Fibroblast of the conjunctiva (primary cell): ENCODE data around the gene VPS13D.

Source experiments
- DNase-seq: peaks from one replicate; pipeline ENCODE4 v3.0.0-alpha.2; 2010; ENCODE audit warnings: low read depth

VPS13D gene

GRCh38 chr1:12541274-12542137, 311.7 kb downstream of the VPS13D start:
- DNase-seq: no peak

GRCh38 chr1:12542138-12542465, 312.3 kb downstream of the VPS13D start:
- no peak for DNase-seq

GRCh38 chr1:12542616-12543592, 313.1 kb downstream of the VPS13D start:
- no peak for DNase-seq

GRCh38 chr1:12543740-12544154, 313.9 kb downstream of the VPS13D start:
- DNase-seq: no peak

- DNase-seq: no peak
Observed at GRCh38 chr1:12544357-12544756, 314.5 kb downstream of the VPS13D start.

GRCh38 chr1:12544992-12545391, 315.2 kb downstream of the VPS13D start:
- no peak for DNase-seq

GRCh38 chr1:12546771-12547585, 317.1 kb downstream of the VPS13D start:
- DNase-seq: no peak

- DNase-seq: no peak
Observed at GRCh38 chr1:12547586-12548225, 317.9 kb downstream of the VPS13D start.

- no peak for DNase-seq
Observed at GRCh38 chr1:12548279-12548972, 318.6 kb downstream of the VPS13D start.

- no peak for DNase-seq
Observed at GRCh38 chr1:12548973-12549459, 319.2 kb downstream of the VPS13D start.

GRCh38 chr1:12549460-12550349, 319.9 kb downstream of the VPS13D start:
- DNase-seq: peak; percentile 56

- DNase-seq: no peak
Observed at GRCh38 chr1:12551584-12551983, 321.8 kb downstream of the VPS13D start.

- no peak for DNase-seq
Observed at GRCh38 chr1:12552111-12552888, 322.5 kb downstream of the VPS13D start.

- DNase-seq: no peak
Observed at GRCh38 chr1:12552951-12553921, 323.4 kb downstream of the VPS13D start.

GRCh38 chr1:12553963-12554362, 324.1 kb downstream of the VPS13D start:
- DNase-seq: no peak

GRCh38 chr1:12554521-12555305, 324.9 kb downstream of the VPS13D start:
- no peak for DNase-seq
